ENCODE data around the gene ZNF217. TPM values are rescaled to one million over a fixed set of nuclear protein-coding genes. Genes with fewer than 3 reads are reported as not detected.

The ZNF217 gene
- total and polyA plus RNA-seq, 2 experiments from 2014 or later = 4.7 to 32.4 TPM

DNA sequence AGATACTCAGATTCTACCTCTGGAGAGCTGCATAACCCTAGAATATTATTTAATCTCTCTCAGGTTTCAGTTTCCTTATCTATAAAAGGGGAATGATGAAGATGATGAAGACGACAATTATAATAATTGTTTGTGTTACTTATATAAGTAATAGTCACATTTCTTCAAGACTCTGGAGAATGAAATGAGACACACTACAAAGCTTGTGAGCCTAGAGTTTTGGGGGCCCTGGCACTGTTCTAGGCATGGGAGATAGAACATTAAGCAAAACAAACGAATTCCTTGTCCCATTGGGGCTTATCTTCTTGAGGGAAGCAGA lies 5.4 kb upstream of the ZNF217 start:
- WGBS (ENCODE audit: low lambda C conversion rate, missing lambda C conversion rate) = 82% methylated on average over 2 of the region's 2 CpGs
- Histone ChIP-seq H3K4me3 (no peak overlapping the region), H3K4me2 (no peak overlapping the region), H3K36me3 (replicated peaks; ENCODE audit: insufficient read depth, low read depth) (no peaks in the 10 kb centered on the region), H3K27me3 (no peaks in the 10 kb centered on the region), H3K4me1 (ENCODE audit: insufficient read depth) (peaks cover 19% of the 10 kb centered on the region), H3K9me2 (replicated peaks; ENCODE audit: insufficient read depth) (no peaks in the 10 kb centered on the region), H4K20me1 (ENCODE audit: insufficient read depth, poor library complexity, severe bottlenecking) (no peaks in the 10 kb centered on the region), H2AFZ (no peak overlapping the region), H3K27ac (no peak overlapping the region), H3K79me2 (peaks cover 6% of the 10 kb centered on the region), H3K9me3 (ENCODE audit: low read depth) (no peaks in the 10 kb centered on the region)
- no peak for TF ChIP-seq EZH2 (IDR thresholded peaks at IDR 0.05; ENCODE audit: borderline replicate concordance)
- TF ChIP-seq, protein P1, sequence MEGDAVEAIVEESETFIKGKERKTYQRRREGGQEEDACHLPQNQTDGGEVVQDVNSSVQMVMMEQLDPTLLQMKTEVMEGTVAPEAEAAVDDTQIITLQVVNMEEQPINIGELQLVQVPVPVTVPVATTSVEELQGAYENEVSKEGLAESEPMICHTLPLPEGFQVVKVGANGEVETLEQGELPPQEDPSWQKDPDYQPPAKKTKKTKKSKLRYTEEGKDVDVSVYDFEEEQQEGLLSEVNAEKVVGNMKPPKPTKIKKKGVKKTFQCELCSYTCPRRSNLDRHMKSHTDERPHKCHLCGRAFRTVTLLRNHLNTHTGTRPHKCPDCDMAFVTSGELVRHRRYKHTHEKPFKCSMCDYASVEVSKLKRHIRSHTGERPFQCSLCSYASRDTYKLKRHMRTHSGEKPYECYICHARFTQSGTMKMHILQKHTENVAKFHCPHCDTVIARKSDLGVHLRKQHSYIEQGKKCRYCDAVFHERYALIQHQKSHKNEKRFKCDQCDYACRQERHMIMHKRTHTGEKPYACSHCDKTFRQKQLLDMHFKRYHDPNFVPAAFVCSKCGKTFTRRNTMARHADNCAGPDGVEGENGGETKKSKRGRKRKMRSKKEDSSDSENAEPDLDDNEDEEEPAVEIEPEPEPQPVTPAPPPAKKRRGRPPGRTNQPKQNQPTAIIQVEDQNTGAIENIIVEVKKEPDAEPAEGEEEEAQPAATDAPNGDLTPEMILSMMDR (IDR thresholded peaks at IDR 0.05; ENCODE audit: poor library complexity) = no peak
- no peak for TF ChIP-seq EZH2phosphoT487 (IDR thresholded peaks at IDR 0.05; ENCODE audit: low read depth, severe bottlenecking, unreplicated experiment)
- DNase-seq (ENCODE audit: low spot score) = no peak

DNA sequence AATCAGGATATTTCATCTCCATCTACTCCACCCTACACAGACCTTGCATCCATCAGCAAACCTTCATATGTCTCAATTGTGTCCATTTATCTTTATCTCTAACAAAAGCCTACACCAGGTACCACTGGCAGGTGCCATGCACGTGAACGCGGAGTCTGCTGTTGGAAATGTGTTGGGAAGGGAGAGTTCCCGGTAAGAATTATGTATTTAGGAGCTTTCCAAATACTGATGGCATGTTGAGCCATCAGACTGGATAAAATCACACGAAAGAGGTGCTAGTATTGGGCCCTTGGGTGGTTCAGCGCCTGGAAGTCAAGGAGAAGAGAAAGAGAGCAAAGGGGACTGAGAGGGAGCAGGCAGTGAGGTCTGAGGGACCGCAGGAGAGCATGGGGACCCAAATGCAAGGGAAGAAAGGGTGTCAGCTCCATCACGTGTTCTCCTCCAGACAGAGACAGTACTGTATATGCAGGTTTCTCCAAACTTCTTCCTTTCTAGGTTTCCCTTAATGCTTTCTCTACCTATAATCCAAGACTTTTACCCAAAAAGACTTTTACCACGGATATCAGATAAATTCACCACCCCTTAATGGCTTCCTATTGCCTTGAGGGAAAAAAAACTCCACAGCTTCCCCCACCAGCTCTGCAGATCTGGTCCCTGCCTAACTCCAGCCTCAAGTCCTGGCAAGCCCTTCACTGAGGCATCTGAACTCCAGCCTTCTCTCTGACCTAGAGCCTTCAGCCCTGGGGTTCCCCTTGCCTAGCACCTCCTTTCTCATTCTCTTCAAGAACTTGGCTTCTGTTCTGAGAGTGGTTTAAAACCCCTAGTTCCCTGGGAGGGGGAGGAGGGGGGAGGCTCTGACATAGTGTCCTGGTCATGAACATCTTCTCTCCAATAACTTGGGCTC lies 4.8 kb upstream of the ZNF217 start:
- TF ChIP-seq EZH2phosphoT487 (IDR thresholded peaks at IDR 0.05; ENCODE audit: low read depth, severe bottlenecking, unreplicated experiment) (no peak), EZH2 (IDR thresholded peaks at IDR 0.05; ENCODE audit: borderline replicate concordance) (no peak)
- TF ChIP-seq, protein P1 (IDR thresholded peaks at IDR 0.05; ENCODE audit: poor library complexity) = no peak
- Histone ChIP-seq H3K27ac (no peak overlapping the region), H3K4me1 (ENCODE audit: insufficient read depth) (peaks cover 19% of the 10 kb centered on the region), H3K36me3 (replicated peaks; ENCODE audit: insufficient read depth, low read depth) (no peaks in the 10 kb centered on the region), H3K9me2 (replicated peaks; ENCODE audit: insufficient read depth) (no peaks in the 10 kb centered on the region), H3K9me3 (ENCODE audit: low read depth) (no peaks in the 10 kb centered on the region), H2AFZ (no peak overlapping the region), H3K4me3 (no peak overlapping the region), H3K79me2 (peaks cover 6% of the 10 kb centered on the region), H3K4me2 (peak overlapping the region; percentile 83), H3K27me3 (no peaks in the 10 kb centered on the region), H4K20me1 (ENCODE audit: insufficient read depth, poor library complexity, severe bottlenecking) (no peaks in the 10 kb centered on the region)
- DNase-seq (ENCODE audit: low spot score) = no peak
- WGBS (ENCODE audit: low lambda C conversion rate, missing lambda C conversion rate) = 86% methylated on average over 9 of the region's 9 CpGs

DNA sequence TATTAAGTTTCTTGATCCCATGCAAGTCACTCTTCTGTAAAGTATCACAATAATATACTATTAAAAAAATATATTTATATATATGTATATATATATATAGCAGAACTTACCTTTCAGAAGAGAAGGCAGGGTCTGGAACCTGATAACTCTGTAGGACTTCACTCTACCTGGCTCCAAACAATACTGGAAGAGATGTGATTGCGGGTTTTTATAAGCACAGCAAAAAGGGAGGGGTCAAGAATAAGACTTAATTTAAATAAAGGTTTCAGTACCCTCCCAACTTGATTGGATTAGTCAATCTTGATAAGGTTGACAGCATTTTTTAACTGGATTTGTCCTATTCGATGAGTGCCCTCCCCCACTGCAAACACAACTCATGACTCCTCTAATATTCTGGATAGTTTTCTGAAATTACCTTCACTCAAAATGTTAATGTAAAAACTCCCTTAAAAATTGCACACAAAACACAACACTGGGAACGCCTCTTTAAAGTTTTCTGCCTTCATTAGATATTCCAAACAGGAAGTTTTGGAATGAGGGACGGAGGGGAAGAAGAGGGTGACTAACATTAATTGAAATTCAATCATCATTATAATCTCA lies 4.0 kb upstream of the ZNF217 start:
- Histone ChIP-seq H3K9me2 (replicated peaks; ENCODE audit: insufficient read depth) (no peaks in the 10 kb centered on the region), H3K36me3 (replicated peaks; ENCODE audit: insufficient read depth, low read depth) (no peaks in the 10 kb centered on the region), H3K79me2 (peaks cover 13% of the 10 kb centered on the region), H3K9me3 (ENCODE audit: low read depth) (no peaks in the 10 kb centered on the region), H3K4me1 (ENCODE audit: insufficient read depth) (peaks cover 19% of the 10 kb centered on the region), H3K27me3 (no peaks in the 10 kb centered on the region), H3K4me2 (peak overlapping the region; percentile 83), H2AFZ (no peak overlapping the region), H3K4me3 (peak overlapping the region; percentile 1), H4K20me1 (ENCODE audit: insufficient read depth, poor library complexity, severe bottlenecking) (no peaks in the 10 kb centered on the region), H3K27ac (peak overlapping the region; percentile 95)
- DNase-seq (ENCODE audit: low spot score) = peak; percentile 30
- 70% methylated on average over 4 of the region's 4 CpGs for WGBS (ENCODE audit: low lambda C conversion rate, missing lambda C conversion rate)
- no peak for TF ChIP-seq EZH2 (IDR thresholded peaks at IDR 0.05; ENCODE audit: borderline replicate concordance)
- TF ChIP-seq EZH2phosphoT487 (IDR thresholded peaks at IDR 0.05; ENCODE audit: low read depth, severe bottlenecking, unreplicated experiment) = no peak
- TF ChIP-seq, protein P1 (IDR thresholded peaks at IDR 0.05; ENCODE audit: poor library complexity) = no peak

All from hepatocyte (in vitro differentiated cells).